HG02588 (cell line): ENCODE measurements around the gene BTN1A1.
"Not testable (repeated sequence)": the region's sequence is repeated elsewhere in the genome, so short reads cannot be mapped to it uniquely, and the experiment has no call there.

ENCODE experiments used
- ATAC-seq: cut with Tn5 transposase; IDR thresholded peaks from one replicate; pipeline ENCODE4 v1.9.1; 2021; ENCODE audit warnings: mild to moderate bottlenecking, moderate library complexity; ENCODE audit not compliant: unreplicated experiment

BTN1A1 gene

DNA sequence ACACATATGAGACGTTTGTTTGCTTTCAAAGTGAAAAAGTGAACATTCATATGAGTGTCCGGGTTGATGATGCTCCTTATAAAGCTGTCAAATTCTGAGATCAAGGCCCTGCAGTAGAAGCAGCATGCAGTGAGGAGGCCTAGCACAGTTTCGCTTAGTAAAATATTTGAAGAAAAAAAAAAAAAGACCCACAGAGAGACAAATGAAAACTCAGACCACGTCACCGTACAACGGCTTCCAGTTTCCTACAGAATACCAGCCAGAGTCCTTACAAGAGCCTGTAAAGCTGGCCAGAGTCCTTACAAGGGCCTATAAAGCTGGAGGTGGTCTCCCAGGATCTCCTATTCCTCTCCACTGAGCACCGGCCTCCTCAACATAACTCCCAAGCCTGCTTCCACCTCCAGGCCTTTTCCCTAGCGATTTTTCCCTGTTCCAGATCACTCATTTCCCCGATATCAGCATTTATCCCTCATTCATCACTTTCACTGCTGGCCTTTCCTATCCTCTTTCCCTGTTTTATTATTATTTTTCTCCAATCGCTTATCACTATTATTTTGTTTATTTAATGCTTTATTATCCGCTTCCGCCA is 36.6 kb downstream of the BTN1A1 start:
- no peak for ATAC-seq

DNA sequence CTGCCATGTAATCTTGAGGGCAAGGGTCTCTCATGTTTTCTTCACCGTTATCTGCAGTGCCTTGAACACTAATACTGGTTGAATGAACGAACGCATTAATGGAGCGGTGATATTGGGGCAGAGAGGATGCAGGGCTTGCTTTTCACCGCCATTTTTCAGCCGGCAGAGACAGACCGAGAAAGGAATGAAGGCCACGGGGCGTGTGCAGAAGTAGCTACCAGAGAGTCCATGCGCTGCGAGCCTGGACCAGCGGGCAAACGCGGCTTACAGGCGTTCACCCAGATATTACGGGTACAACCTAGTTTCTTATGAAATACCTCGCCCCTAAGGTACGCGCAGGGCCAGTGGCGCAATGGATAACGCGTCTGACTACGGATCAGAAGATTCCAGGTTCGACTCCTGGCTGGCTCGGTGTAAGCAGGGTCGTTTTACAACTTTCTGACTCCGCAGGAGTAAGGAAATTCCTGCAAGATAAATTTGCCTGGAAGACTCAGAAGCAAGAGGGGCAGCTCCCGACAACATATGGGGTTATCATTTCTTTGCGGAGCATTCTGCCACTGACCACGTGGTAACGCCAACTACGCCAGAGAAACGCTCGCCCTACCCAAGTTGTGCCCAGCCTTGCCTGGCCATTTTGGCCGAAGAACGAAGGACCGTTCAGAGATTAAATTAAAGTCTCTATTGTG is 37.2 kb downstream of the BTN1A1 start:
- ATAC-seq: peak; percentile 44

DNA sequence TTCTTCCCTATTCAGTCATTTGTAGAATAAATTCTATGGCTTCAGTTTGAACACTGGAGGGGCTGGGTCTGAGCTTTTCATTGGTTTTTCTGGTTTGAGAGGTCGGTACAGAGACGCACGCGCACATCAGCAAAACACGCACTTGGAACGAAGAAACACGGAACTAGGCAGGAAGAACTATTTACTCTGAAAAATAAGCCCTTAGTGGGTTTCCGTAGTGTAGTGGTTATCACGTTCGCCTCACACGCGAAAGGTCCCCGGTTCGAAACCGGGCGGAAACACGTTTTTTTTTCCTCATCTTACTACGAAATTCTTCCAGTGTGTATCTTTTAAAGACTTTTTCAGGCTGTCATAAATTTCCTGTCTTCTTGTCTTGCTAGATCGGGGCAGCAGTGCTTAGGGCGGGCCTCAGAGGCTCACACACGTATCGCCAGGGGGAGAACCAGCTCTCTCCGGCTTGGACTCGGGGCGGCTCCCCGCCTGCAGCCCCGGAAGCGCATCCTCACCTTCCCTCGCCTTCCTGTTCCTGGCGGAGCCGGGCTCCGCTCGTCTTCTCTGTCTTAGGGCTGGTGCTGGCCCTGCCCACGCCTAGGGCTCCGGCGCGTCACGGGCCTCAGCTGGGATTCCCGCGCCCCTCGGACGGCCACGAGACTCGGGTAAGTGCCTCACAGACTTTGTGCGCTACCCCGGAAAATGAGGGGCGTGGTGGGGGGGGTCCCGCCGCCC is 37.9 kb downstream of the BTN1A1 start, which contains the start of gene HMGN4:
TSS of gene HMGN4 (plus strand) at position 521 of the 726 bp plus-strand sequence. CDS start 6,841 bp downstream, outside the sequence.
- ATAC-seq: peak; percentile 51

- ATAC-seq: no peak
These were observed 38.4 kb downstream of the BTN1A1 start for GRCh38 chr6:26538572-26538902.

DNA sequence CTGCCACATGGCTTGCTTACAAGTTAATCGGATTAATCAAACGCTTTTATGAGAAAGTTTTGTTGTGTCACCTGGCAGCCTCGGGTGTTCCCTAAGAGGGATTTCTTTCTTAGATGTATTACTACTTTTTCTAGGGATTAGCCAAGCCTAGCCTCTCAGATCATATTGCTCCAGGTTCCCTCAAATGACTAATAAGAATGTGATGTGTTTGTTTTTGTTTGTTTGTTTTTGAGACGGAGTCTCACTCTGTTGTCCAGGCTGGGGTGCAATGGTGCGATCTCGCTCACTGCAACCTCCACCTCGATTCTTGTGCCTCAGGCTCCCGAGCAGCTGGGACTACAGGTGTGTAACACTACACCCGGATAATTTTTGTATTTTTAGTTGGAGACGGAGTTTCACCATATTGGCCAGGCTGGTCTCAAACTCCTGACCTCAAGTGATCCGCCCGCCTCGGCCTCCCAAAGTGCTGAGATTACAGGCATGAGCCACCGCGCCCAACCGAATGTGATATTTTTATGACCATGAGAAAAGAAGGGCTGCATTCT is 39.0 kb downstream of the BTN1A1 start:
- no peak for ATAC-seq

DNA sequence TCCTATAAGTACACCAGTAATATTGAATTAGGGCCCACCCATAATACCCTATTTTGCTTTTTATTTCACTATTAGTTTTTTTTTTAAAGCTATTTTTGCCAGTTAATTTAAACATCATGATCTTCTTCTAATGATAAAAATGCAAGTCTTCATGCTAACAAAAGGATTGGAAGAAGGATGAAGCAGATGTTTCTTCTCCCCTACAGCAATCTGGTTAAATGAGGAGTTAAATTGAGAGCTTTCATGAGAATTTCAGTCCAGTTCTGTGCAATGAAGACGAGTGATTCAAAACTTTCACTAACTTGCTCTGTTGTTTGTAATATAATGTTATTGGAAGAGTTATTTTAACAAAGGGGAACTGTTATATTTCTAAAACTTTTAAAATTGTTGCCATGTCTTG is 41.5 kb downstream of the BTN1A1 start:
- ATAC-seq: no peak

- ATAC-seq: no peak
These were observed 43.9 kb downstream of the BTN1A1 start for GRCh38 chr6:26543953-26544352.

DNA sequence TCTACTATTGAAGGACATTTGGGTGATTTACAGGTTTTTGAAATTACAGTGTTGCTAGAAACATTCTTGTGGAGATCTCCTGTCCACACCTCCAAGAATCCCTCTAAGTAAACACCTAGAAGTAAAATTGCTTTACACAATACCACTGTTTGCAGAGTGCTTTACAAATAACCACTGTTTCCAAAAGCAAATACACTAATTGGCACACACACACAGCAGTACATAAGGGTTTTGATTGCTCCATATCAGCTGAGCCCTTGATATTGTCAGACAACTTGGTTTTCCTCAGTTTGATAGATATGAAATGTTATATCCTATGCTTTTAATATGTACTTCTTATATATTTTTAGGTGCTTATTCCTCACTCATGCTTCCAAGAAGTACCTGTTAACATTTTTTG is 44.4 kb downstream of the BTN1A1 start:
- no peak for ATAC-seq

- ATAC-seq: no peak
These were observed 45.5 kb downstream of the BTN1A1 start for GRCh38 chr6:26545627-26546026.

DNA sequence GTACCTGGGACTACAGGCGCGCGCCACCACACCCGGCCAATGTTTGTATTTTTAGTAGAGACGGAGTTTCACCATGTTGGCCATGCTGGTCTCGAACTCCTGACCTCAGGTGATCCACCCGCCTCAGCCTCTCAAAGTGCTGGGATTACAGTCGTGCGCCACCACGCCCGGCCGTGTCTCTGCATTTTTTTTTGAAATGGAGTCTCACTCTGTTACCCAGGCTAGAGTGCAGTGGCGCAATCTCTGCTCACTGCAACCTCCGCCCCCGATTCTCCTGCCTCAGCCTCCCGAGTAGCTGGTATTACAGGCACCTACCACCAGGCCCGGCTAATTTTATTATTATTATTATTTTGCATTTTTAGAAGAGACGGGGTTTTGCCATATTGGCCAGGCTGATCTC is 47.3 kb downstream of the BTN1A1 start:
- ATAC-seq: not testable (repeated sequence)

DNA sequence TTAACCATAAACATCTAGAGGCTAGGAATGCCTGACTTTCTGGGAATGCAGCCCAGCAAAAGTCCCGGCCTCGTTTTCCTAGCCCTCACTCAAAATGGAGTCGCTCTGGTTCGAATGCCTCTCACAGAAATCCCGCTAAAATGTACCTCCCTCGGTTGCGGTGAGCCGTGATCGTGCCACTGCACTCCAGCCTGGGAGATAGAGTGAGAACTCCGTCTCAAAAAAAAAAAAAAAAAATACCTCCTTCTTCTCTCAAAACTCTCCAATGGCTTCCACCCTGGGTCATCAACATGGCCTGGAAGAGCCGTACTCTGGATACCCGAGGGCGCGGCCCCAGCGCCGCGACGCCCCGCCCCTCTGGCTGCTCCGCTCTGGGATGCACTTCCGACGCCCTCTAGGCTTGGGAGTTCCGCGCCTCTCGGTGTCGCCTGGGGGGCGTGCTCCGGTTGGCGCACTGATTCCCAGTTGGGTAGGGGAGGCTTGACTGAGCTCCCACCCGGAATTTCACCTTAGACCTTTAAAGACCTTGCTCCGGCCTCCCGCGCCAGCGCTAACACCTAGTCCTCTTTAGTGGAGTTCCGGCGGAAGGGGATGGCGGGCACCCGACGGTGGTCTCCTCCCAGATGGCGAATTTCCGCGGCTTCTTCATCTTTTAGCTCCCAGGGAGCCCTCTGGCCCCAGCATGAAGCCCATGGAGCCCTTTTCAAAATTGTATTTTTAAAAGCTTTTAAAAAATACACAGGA is 50.3 kb downstream of the BTN1A1 start:
- ATAC-seq: peak; percentile 25

DNA sequence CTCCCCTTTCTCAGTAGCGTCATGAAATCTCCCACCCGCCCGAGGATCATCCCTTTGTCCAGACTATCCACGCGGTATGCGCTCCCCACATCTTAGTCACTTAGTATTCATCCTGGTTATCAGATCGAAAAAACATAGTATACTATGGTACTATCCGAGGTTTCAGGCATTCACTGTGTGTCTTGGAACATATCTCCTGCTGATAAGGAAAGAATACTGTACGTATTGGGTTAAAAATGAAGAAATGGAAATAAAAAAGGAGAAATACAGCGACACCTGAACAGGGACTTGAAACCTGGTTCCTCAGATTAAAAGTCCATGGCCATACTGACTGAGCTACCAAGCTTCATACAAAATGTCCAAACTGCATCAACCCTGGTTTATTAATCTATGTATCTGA is 52.1 kb downstream of the BTN1A1 start:
- ATAC-seq: no peak

DNA sequence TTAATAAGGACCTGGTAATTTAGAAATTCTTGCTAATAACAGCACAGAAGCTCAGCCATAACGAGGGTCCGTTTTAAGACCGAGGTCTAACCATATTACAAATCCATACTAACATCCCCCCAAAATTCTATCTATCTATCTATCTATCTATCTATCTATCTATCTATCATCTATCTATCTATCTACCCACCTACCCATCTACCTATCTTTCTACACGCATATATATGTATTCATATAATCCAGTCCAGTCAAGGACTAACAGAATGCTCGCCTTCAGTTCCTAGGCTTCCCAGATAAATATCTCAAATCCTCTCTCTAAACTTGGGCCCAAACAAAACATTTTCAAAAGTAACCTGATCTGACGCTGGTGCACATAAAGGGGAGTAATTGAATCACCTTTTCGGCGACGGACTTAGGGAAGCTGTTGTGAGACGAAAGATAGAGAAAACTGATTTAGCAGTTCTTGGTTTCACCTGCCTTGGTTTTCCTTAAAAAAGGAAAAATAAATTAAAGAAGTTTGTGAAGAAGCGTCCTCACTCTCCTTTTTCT is 52.6 kb downstream of the BTN1A1 start:
- ATAC-seq: no peak

- ATAC-seq: peak; percentile 28
These were observed 53.1 kb downstream of the BTN1A1 start for GRCh38 chr6:26553264-26553634.

- ATAC-seq: peak; percentile 39
These were observed 53.7 kb downstream of the BTN1A1 start for GRCh38 chr6:26553635-26554446.

DNA sequence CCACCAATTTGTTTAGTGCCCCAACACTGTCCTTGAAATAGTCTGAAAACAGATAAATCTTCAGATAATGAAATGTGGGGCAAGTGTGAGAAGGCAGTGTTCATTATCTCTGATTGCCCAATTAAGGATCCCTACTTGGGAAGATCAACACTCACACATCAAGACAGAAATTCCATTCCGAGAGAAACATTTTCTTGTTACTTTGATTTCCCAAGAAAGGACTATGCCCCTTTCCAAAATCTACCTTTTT is 54.3 kb downstream of the BTN1A1 start:
- ATAC-seq: no peak

DNA sequence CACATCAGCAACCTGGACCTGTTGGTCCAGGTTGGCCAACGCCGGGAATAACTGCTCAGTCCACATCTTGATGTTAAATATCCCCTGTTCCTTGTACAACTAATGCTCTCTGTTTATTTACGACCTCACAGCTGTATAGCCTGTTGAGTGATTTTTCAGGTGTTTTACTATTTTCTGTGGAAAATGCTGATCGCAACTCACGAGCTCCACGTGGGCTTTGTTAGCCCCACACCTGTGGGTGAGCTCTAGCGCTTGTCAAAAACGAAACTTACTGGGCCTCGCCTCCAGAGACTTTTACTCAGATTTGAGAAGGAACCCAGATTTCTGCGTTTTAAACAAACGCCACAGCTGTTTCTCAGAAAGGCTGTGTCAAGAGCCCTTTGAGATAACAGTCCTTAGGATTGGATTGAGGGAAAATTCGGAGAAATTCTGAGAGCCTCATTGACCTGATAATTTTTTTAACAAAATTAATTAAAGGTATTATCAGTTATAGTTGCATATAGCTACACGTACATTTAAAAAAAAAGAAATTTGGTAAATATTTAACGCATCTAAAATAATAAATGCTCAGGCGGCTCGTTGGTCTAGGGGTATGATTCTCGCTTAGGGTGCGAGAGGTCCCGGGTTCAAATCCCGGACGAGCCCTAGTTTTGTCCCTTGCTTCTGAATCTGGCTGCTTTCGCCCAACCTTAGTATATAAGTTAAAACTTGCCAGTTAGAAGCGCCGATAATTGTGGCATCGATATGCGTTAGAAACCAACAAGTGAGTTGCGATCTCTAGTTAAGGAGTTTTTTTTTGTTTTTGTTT is 54.8 kb downstream of the BTN1A1 start:
- peak; percentile 26 for ATAC-seq

GRCh38 chr6:26555505-26556262 is 55.6 kb downstream of the BTN1A1 start:
- ATAC-seq: no peak
